BLaER1 treated with 17β-estradiol and CSF1 and Interleukin-3, amounts not matched to agents 10 nM and 100 nM (cell line): ENCODE results near the gene GRIK1.
A peak's percentile ranks its signal among the peaks of the same experiment; 100 is the strongest.

Source experiments
- H3K27ac ChIP-seq, 11 experiments: shearing (Covaris generic); formaldehyde crosslinking; 2 replicates each; pipeline ENCODE4 v1.8.1; 2022
- H3K27me3 ChIP-seq, 11 experiments: shearing (Covaris generic); formaldehyde crosslinking; 2 replicates each; pipeline ENCODE4 v1.8.1; 2022
- H3K36me3 ChIP-seq, 11 experiments: shearing (Covaris generic); formaldehyde crosslinking; 2 replicates each; pipeline ENCODE4 v1.8.1; 2022
- H3K4me1 ChIP-seq, 10 experiments: shearing (Covaris generic); formaldehyde crosslinking; 2 replicates each; pipeline ENCODE4 v1.8.1; 2022
- H3K4me2 ChIP-seq, 11 experiments: shearing (Covaris generic); formaldehyde crosslinking; 2 replicates each; pipeline ENCODE4 v1.8.1; 2022
- H3K4me3 ChIP-seq, 10 experiments: shearing (Covaris generic); formaldehyde crosslinking; 2 replicates each; pipeline ENCODE4 v1.8.1; 2022
- H3K9ac ChIP-seq, 11 experiments: shearing (Covaris generic); formaldehyde crosslinking; 2 replicates each; pipeline ENCODE4 v1.8.1; 2022
- H3K9me3 ChIP-seq, 11 experiments: shearing (Covaris generic); formaldehyde crosslinking; replicated peaks in 1 of 11; 2 replicates each; pipeline ENCODE4 v1.8.1; 2022
- H4K20me1 ChIP-seq, 11 experiments: shearing (Covaris generic); formaldehyde crosslinking; 2 replicates each; pipeline ENCODE4 v1.8.1; 2022
- Cebpa-rat ChIP-seq, 11 experiments: shearing (Covaris generic); IDR thresholded peaks; 2 replicates each; pipeline ENCODE4 v1.8.1; 2022

GRIK1 gene

DNA sequence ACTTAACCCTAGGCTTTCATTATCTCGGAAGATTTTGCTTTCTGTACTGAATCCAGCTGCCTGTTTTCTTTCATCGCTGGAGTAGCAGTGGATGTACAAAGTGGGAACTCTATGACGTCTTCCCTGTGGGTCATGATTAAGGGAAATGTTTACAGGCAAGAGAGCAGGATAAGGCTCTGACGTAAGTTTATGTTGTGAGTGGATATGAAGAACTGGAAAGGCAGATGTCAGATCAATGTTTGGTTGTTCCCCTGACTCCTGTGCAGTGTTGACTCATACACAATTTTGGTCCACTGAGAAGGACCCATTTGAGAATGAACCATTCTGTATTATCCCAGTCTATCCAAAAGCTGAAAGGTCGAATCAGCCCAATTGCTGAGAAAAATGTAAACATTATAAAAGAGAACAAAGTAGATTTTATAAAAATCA lies 292.4 kb downstream of the GRIK1 start:
- H3K9ac ChIP-seq: no peak overlapping the region
- H3K4me3 ChIP-seq: no peak overlapping the region
- TF ChIP-seq Cebpa-rat (IDR thresholded peaks at IDR 0.05): no peak
- H3K4me1 ChIP-seq: no peaks in the 10 kb centered on the region
- H3K36me3 ChIP-seq: no peaks in the 10 kb centered on the region
- no peak overlapping the region for H3K4me2 ChIP-seq
- H3K9me3 ChIP-seq: no peaks in the 10 kb centered on the region
- H3K27ac ChIP-seq: no peak overlapping the region
- no peaks in the 10 kb centered on the region for H4K20me1 ChIP-seq
- H3K27me3 ChIP-seq: no peaks in the 10 kb centered on the region

DNA sequence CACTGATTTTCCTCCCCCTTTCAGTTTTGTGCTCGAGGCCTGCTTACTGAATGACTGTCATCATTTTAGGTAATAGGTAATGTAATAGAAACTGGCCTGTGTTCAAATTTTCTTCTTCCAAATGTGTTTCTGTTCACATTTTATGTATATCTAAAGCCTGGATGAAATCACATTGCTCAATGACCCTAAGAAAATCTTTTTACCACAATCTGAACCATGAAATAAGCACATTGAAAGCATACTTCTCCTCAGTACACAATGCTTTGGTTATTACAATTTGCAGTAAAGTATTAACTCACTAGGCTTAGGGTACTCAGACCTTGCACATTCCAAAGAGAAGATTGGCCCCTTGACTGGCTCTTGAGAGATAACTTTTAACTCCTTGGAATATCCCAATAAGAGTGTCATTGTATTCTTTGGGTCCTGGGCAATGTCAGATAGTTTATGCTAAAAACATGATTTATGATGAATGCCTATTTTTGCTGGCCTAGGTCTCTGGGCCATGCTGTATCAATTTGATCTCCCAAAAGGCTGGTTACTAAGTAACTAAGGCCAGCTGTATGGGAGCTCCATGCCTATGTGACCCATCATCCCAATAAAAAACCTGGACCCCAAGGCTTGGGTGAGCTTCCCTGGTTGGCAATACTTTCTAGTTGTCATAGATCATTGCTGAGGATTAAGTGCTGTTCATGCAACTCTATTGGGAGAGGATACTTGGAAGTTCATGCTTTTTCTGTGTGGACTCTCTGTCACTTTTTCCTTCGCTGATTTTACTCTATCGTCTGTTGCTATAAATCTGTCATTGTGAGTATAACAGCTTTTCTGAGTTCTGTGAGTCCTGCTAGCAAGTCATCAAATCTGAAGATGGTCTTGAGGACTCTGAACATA lies 293.9 kb downstream of the GRIK1 start:
- Histone ChIP-seq H3K4me3 (no peak overlapping the region), H3K27ac (no peak overlapping the region), H3K4me1 (peaks cover 0 to 2% (median 0%) of the 10 kb centered on the region in 10 experiments; a peak in 5 of 20 replicates), H3K9me3 (no peaks in the 10 kb centered on the region; a peak in 1 of 22 replicates), H4K20me1 (no peaks in the 10 kb centered on the region), H3K27me3 (no peaks in the 10 kb centered on the region), H3K4me2 (no peak overlapping the region), H3K36me3 (no peaks in the 10 kb centered on the region), H3K9ac (no peak overlapping the region)
- TF ChIP-seq Cebpa-rat (IDR thresholded peaks at IDR 0.05): no peak

DNA sequence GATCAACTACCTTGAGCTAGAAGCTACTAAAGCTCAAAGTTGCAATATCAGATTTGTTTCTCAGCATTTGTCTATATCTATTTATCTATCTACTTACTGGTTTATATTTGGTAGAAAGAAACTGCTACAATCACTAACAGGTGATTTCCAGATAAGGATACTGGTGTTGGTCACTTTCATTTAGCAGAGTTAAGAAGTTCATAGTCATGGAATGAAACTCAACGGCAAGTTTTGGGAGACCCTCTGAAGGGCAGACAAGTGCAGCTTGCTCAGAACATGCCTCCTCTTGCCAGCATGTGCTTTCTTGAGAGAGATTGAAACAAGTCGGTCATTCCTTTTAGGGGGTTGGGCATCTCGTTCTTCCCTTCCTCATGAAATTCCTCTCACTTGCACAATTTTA lies 296.5 kb downstream of the GRIK1 start:
- Histone ChIP-seq H3K4me1 (peaks cover 0 to 28% (median 17%) of the 10 kb centered on the region in 10 experiments; a peak in 16 of 20 replicates), H3K36me3 (no peaks in the 10 kb centered on the region), H3K9me3 (peaks cover 0 to 2% (median 0%) of the 10 kb centered on the region in 11 experiments; a peak in 9 of 22 replicates), H3K27ac (no peak overlapping the region), H4K20me1 (no peaks in the 10 kb centered on the region), H3K9ac (no peak overlapping the region), H3K27me3 (no peaks in the 10 kb centered on the region), H3K4me3 (no peak overlapping the region), H3K4me2 (no peak overlapping the region)
- no peak for TF ChIP-seq Cebpa-rat (IDR thresholded peaks at IDR 0.05)

DNA sequence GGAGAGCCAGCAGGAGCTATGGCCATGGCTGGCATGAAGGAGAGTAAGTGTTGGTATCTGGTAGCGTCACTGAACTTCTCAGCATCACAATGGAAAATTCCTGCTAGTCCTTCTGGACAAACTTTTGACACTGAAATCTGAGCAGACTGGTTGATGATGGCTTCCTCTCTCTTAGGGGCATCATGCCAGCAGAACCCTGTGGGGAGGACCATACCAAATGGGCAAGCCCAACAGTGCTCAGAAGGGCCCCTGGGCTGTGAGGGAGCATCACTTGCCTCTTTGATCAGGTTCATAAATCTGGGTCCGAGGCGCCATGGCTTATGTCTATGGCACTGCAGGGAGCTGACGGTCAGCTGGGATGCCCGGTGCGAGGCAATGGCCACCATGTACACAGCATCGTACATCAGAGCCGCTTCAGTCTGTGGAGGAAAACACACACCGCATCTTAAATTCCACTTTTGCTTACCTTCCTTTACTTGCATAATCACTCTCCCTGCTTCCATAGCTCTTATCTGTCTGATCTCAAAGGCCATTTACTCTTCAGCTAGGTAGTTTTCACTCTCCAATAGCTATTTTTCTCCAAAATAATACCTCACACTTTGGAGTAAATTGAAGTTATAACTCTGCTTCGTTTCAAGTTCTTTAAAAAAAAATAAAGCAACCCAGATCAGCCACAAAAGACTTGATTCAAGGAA lies 297.1 kb downstream of the GRIK1 start:
- 0 out of 22 replicates have a peak, but pooled peaks cover 0 to 4% (median 0%) of the 10 kb centered on the region in 11 experiments for H3K36me3 ChIP-seq
- no peak overlapping the region for H3K4me2 ChIP-seq
- no peak overlapping the region for H3K27ac ChIP-seq
- peaks cover 0 to 34% (median 17%) of the 10 kb centered on the region in 10 experiments; a peak in 16 of 20 replicates for H3K4me1 ChIP-seq
- H3K9me3 ChIP-seq: peaks cover 0 to 8% (median 6%) of the 10 kb centered on the region in 11 experiments; a peak in 11 of 22 replicates
- H3K4me3 ChIP-seq: no peak overlapping the region
- H3K9ac ChIP-seq: no peak overlapping the region
- no peak for TF ChIP-seq Cebpa-rat (IDR thresholded peaks at IDR 0.05)
- no peaks in the 10 kb centered on the region for H3K27me3 ChIP-seq
- no peaks in the 10 kb centered on the region for H4K20me1 ChIP-seq

DNA sequence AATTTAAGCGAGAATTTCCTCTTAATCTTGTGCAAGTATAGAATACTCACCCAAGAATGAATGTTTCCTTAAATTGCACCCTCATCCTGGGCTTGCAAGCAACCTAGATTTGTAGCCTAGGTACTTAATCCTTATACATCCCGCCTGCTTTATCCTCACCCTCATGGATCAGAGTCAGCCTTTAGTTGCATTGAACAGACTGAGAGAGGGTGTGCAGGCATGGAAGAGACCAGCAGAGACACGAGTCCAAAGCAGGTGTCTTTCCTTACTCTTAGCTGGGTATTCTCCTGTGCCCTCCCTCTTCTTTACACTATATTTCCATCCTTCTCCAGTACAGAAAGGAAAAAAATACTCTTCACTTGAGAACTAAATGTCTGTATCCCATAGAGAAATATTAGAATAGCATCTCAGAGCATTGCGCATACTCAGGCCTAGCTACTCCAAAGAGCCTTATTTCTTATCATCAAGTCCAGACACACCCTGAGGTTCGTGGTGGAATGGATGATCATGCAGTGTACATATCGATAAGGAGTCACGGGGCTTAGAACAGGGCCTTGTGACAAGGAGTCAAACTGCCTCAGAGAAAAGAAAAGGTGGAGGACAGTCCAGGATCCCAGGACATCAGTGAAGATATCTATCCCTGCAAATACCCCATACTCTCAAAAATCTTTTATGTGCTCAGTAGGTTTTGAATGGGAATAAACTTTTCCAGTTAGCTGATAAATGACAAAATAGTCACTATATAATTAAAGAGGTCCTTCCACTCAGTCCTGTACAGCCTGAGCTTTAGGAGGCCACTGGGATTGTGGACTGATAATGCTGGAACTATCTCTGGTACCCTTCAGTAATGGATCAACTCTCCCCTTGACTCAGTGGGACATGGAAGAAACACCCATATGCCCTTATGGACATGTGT lies 297.9 kb downstream of the GRIK1 start:
- H3K9ac ChIP-seq: no peak overlapping the region
- no peaks in the 10 kb centered on the region for H3K27me3 ChIP-seq
- H3K27ac ChIP-seq: no peak overlapping the region; a peak in 1 of 22 replicates
- H3K4me2 ChIP-seq: no peak overlapping the region
- peaks cover 0 to 16% (median 10%) of the 10 kb centered on the region in 11 experiments; a peak in 11 of 22 replicates for H3K9me3 ChIP-seq
- H3K4me1 ChIP-seq: peaks cover 0 to 35% (median 17%) of the 10 kb centered on the region in 10 experiments; a peak in 16 of 20 replicates
- peaks cover 0 to 10% (median 0%) of the 10 kb centered on the region in 11 experiments; a peak in 1 of 22 replicates for H3K36me3 ChIP-seq
- no peak for TF ChIP-seq Cebpa-rat (IDR thresholded peaks at IDR 0.05)
- no peak overlapping the region for H3K4me3 ChIP-seq
- no peaks in the 10 kb centered on the region for H4K20me1 ChIP-seq

DNA sequence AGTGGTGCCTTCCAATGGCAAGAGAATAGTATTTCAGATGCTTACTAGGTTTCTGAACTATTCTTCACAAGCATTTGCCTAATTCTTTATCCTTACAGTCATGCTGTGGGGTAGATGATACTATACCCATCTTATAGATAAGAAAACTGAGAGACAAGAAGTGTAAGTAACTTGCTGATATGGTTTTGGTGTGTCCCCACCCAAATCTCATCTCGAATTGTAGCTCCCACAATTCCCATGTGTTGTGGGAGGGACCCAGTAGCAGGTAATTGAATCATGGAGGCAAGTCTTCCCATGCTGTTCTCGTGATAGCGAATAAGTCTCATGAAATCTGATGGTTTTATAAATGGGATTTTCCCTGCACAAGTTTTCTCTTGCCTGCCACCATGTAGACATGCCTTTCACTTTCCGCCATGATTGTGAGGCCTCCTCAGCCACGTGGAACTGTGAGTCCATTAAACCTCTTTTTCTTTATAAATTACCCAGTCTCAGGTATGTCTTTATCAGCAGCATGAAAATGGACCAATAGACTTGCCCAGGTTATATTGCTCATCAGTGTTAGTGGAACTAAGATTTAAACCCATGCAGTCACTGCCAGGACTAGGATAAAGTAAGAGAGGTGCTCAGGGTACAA lies 298.7 kb downstream of the GRIK1 start:
- no peak for TF ChIP-seq Cebpa-rat (IDR thresholded peaks at IDR 0.05)
- peak overlapping the region in 4 of 11 experiments; percentile 65 to 80 (median 76); a peak in 7 of 22 replicates for H3K4me2 ChIP-seq
- no peaks in the 10 kb centered on the region for H3K27me3 ChIP-seq
- no peak overlapping the region for H3K4me3 ChIP-seq
- H3K9me3 ChIP-seq: peaks cover 0 to 18% (median 10%) of the 10 kb centered on the region in 11 experiments; a peak in 11 of 22 replicates
- H4K20me1 ChIP-seq: no peaks in the 10 kb centered on the region
- peak overlapping the region in 3 of 11 experiments; percentile 39 to 64 (median 61); a peak in 4 of 22 replicates for H3K27ac ChIP-seq
- peaks cover 0 to 35% (median 17%) of the 10 kb centered on the region in 10 experiments; a peak in 16 of 20 replicates for H3K4me1 ChIP-seq
- H3K36me3 ChIP-seq: peaks cover 0 to 10% (median 0%) of the 10 kb centered on the region in 11 experiments; a peak in 1 of 22 replicates
- no peak overlapping the region for H3K9ac ChIP-seq

DNA sequence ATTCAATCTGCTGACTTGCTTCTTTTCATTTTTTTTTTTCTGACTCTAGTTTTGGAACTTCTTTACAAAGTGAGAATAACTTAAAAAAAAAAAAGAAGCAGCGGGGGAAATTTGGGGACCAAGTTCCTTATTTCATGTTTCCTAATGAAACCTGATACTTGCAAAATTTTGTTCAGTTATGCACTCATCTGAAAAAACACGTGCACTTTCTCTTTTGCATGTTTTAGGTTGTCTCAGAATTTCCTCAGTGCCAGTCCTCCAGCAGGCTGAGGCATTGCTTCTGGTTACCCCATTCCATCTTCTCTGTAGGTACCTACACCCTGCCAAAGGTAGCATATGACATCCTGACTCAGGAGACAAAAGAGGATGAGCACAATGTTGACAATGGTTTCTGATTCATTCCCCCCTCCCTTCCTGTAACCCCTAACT lies 299.7 kb downstream of the GRIK1 start:
- H3K36me3 ChIP-seq: peaks cover 0 to 10% (median 0%) of the 10 kb centered on the region in 11 experiments; a peak in 1 of 22 replicates
- peak overlapping the region in 3 of 11 experiments; percentile 16 to 42 (median 36); a peak in 5 of 22 replicates for H3K9ac ChIP-seq
- peaks cover 0 to 42% (median 17%) of the 10 kb centered on the region in 10 experiments; a peak in 16 of 20 replicates for H3K4me1 ChIP-seq
- TF ChIP-seq Cebpa-rat (IDR thresholded peaks at IDR 0.05): no peak
- peaks cover 0 to 18% (median 10%) of the 10 kb centered on the region in 11 experiments; a peak in 11 of 22 replicates for H3K9me3 ChIP-seq
- no peaks in the 10 kb centered on the region for H4K20me1 ChIP-seq
- peak overlapping the region; percentile 5 to 80 (median 33); a peak in 17 of 22 replicates for H3K4me2 ChIP-seq
- H3K27me3 ChIP-seq: no peaks in the 10 kb centered on the region
- H3K27ac ChIP-seq: peak overlapping the region in 7 of 11 experiments; percentile 5 to 64 (median 43); a peak in 11 of 22 replicates
- no peak overlapping the region for H3K4me3 ChIP-seq
